Measurements from ENCODE around the gene RETN. TPM values are rescaled to one million over a fixed set of nuclear protein-coding genes. Genes with fewer than 3 reads are reported as not detected.

RETN gene
- total RNA-seq, 1 donor from 2014 or later = not detected

- no peaks in the 10 kb centered on the region for H3K79me2 ChIP-seq (ENCODE audit: insufficient read depth, low read length)
- H3K36me3 ChIP-seq (ENCODE audit: insufficient read depth, low read length) = no peaks in the 10 kb centered on the region
- no peaks in the 10 kb centered on the region for H3K4me1 Mint-ChIP-seq (ENCODE audit: low read depth, unreplicated experiment)
- H3K4me2 ChIP-seq (ENCODE audit: low read length) = no peak overlapping the region
- H3K27me3 ChIP-seq (ENCODE audit: insufficient read depth, low read length) = no peaks in the 10 kb centered on the region
- no peak for FAIRE-seq
- no peaks in the 10 kb centered on the region for H3K4me1 ChIP-seq (ENCODE audit: insufficient read depth, low read length)
- H3K4me3 Mint-ChIP-seq (ENCODE audit: unreplicated experiment) = no peak overlapping the region
- no peak overlapping the region for H3K4me3 ChIP-seq (ENCODE audit: insufficient read depth, low read depth, low read length)
- no peak overlapping the region for H2AFZ ChIP-seq (ENCODE audit: low read depth, low read length)
- H3K36me3 Mint-ChIP-seq (ENCODE audit: low read depth, unreplicated experiment) = no peaks in the 10 kb centered on the region
- H3K27ac Mint-ChIP-seq (ENCODE audit: unreplicated experiment) = no peak overlapping the region
- no peak overlapping the region for H3K27ac ChIP-seq (ENCODE audit: low read depth, low read length)
- no peaks in the 10 kb centered on the region for H4K20me1 ChIP-seq (ENCODE audit: insufficient read depth, low read length)
- DNase-seq (ENCODE audit: low read depth) = no peak
- H3K9me3 ChIP-seq (ENCODE audit: insufficient read depth, low read depth, low read length) = no peaks in the 10 kb centered on the region
- H3K9ac ChIP-seq (ENCODE audit: low read length) = no peak overlapping the region
- no peak for TF ChIP-seq EZH2 (IDR thresholded peaks at IDR 0.05; ENCODE audit: insufficient read depth, low read length)
- TF ChIP-seq CTCF (IDR thresholded peaks at IDR 0.05; ENCODE audit: insufficient read depth, low read depth, low read length) = no peak
- H3K9me3 Mint-ChIP-seq (ENCODE audit: unreplicated experiment) = no peaks in the 10 kb centered on the region
- H3K27me3 Mint-ChIP-seq (ENCODE audit: low read depth, unreplicated experiment) = peaks cover 46% of the 10 kb centered on the region
These were observed 30.2 kb downstream of the RETN start for GRCh38 chr19:7699003-7699402.

GRCh38 chr19:7699417-7700401 lies 30.9 kb downstream of the RETN start:
- H3K27me3 Mint-ChIP-seq (ENCODE audit: low read depth, unreplicated experiment) = peaks cover 46% of the 10 kb centered on the region
- FAIRE-seq = no peak
- no peaks in the 10 kb centered on the region for H3K36me3 Mint-ChIP-seq (ENCODE audit: low read depth, unreplicated experiment)

More at GRCh38 chr19:7699417-7700401, 30.9 kb downstream of the RETN start:
- H3K4me1 ChIP-seq (ENCODE audit: insufficient read depth, low read length) = no peaks in the 10 kb centered on the region
- no peak for TF ChIP-seq CTCF (IDR thresholded peaks at IDR 0.05; ENCODE audit: insufficient read depth, low read depth, low read length)
- TF ChIP-seq EZH2 (IDR thresholded peaks at IDR 0.05; ENCODE audit: insufficient read depth, low read length) = no peak
- H3K9ac ChIP-seq (ENCODE audit: low read length) = no peak overlapping the region
- no peak overlapping the region for H3K4me3 ChIP-seq (ENCODE audit: insufficient read depth, low read depth, low read length)
- H4K20me1 ChIP-seq (ENCODE audit: insufficient read depth, low read length) = no peaks in the 10 kb centered on the region
- H2AFZ ChIP-seq (ENCODE audit: low read depth, low read length) = no peak overlapping the region
- no peaks in the 10 kb centered on the region for H3K9me3 ChIP-seq (ENCODE audit: insufficient read depth, low read depth, low read length)
- Mint-ChIP-seq H3K4me1 (ENCODE audit: low read depth, unreplicated experiment) (no peaks in the 10 kb centered on the region), H3K9me3 (ENCODE audit: unreplicated experiment) (no peaks in the 10 kb centered on the region), H3K27ac (ENCODE audit: unreplicated experiment) (no peak overlapping the region), H3K4me3 (ENCODE audit: unreplicated experiment) (no peak overlapping the region)
- H3K27me3 ChIP-seq (ENCODE audit: insufficient read depth, low read length) = no peaks in the 10 kb centered on the region
- H3K4me2 ChIP-seq (ENCODE audit: low read length) = no peak overlapping the region
- no peaks in the 10 kb centered on the region for H3K36me3 ChIP-seq (ENCODE audit: insufficient read depth, low read length)
- H3K27ac ChIP-seq (ENCODE audit: low read depth, low read length) = no peak overlapping the region
- no peak for DNase-seq (ENCODE audit: low read depth)
- H3K79me2 ChIP-seq (ENCODE audit: insufficient read depth, low read length) = no peaks in the 10 kb centered on the region
